Measurements from ENCODE around the gene ST6GAL1.

DNA sequence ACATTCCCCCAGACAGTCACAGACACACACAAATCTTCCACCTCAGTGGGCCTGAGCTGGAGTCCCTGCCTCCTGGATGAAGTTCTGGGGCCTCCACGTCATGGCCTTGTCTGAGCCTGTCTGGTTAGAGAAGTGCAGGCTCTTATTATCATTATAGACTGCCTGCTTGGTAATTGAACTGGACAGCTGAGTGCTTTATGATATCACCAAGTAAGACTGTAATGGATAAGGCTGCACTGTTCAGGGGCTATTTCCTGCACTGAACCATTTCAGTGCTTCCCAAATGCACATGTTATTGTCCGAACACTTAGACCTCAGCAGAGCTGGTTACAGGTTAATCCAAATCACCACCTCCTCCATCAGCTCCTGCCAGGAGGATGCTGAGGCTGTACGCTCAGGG, 8.7 kb upstream of the ST6GAL1 start:
- TF ChIP-seq, protein P1, sequence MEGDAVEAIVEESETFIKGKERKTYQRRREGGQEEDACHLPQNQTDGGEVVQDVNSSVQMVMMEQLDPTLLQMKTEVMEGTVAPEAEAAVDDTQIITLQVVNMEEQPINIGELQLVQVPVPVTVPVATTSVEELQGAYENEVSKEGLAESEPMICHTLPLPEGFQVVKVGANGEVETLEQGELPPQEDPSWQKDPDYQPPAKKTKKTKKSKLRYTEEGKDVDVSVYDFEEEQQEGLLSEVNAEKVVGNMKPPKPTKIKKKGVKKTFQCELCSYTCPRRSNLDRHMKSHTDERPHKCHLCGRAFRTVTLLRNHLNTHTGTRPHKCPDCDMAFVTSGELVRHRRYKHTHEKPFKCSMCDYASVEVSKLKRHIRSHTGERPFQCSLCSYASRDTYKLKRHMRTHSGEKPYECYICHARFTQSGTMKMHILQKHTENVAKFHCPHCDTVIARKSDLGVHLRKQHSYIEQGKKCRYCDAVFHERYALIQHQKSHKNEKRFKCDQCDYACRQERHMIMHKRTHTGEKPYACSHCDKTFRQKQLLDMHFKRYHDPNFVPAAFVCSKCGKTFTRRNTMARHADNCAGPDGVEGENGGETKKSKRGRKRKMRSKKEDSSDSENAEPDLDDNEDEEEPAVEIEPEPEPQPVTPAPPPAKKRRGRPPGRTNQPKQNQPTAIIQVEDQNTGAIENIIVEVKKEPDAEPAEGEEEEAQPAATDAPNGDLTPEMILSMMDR (IDR thresholded peaks at IDR 0.05; ENCODE audit: insufficient read depth, low read depth, low read length), result no peak
- TF ChIP-seq EZH2 (IDR thresholded peaks at IDR 0.05; ENCODE audit: insufficient read depth, low read length), result no peak

All from astrocyte (in vitro differentiated cells and primary cell).